CD14-positive monocyte (primary cell): ENCODE measurements around the gene ANKRD55. TPM values are rescaled to one million over a fixed set of nuclear protein-coding genes. Genes with fewer than 3 reads are reported as not detected.

Experiments
- DNase-seq, 3 donors: peaks; one replicate each; pipeline ENCODE4 v3.0.0-alpha.2; 2011 to 2022
- H2AFZ ChIP-seq: 2 replicates; pipeline ENCODE4 v1.6.0; 2012; ENCODE audit warnings: mild to moderate bottlenecking, low read depth, low read length, inconsistent platforms; ENCODE audit not compliant: insufficient read depth, poor library complexity, severe bottlenecking
- H3K27ac ChIP-seq, 2 donors: 1 replicate in 1 of 2; 2 replicates in 1 of 2; pipeline ENCODE4 v1.5.1; 2012 to 2013; ENCODE audit warnings: low read length in 2 of 2, control low read depth in 1 of 2, inconsistent platforms in 1 of 2, low read depth in 1 of 2, mild to moderate bottlenecking in 1 of 2
- H3K27me3 ChIP-seq, 2 donors: one replicate each; pipeline versions ENCODE4 v1.6.0 to v1.6.1; 2011 to 2013; ENCODE audit warnings: low read length in 2 of 2; ENCODE audit not compliant: control insufficient read depth in 2 of 2, insufficient read depth in 2 of 2
- H3K36me3 ChIP-seq, 2 donors: replicated peaks in 1 of 2; 1 replicate in 1 of 2; 2 replicates in 1 of 2; pipeline versions ENCODE4 v1.5.1 to v1.6.1; 2012 to 2013; ENCODE audit warnings: low read length in 2 of 2, control low read depth in 1 of 2, inconsistent platforms in 1 of 2, mild to moderate bottlenecking in 1 of 2; ENCODE audit not compliant: insufficient read depth in 2 of 2, control insufficient read depth in 1 of 2
- H3K4me1 ChIP-seq, 2 donors: 1 replicate in 1 of 2; 2 replicates in 1 of 2; pipeline versions ENCODE4 v1.5.1 to v1.6.1; 2012 to 2013; ENCODE audit warnings: low read length in 2 of 2, control low read depth in 1 of 2, inconsistent platforms in 1 of 2, mild to moderate bottlenecking in 1 of 2, moderate library complexity in 1 of 2; ENCODE audit not compliant: insufficient read depth in 2 of 2, control insufficient read depth in 1 of 2
- H3K4me2 ChIP-seq: replicated peaks from 2 replicates; pipeline ENCODE3; 2012; ENCODE audit warnings: low read length, moderate library complexity, mild to moderate bottlenecking; ENCODE audit not compliant: poor library complexity, severe bottlenecking; ENCODE audit errors: extremely low read depth
- H3K4me3 ChIP-seq, 3 experiments: fragments of 200-600 bp in 1 of 3; sonication (generic) in 1 of 3; replicated peaks in 1 of 3; 1 replicate in 2 of 3; 2 replicates in 1 of 3; pipeline ENCODE4 v1.5.1; 2011 to 2013; ENCODE audit warnings: low read length in 3 of 3, mild to moderate bottlenecking in 3 of 3, control low read depth in 2 of 3, low read depth in 2 of 3, inconsistent platforms in 1 of 3, moderate library complexity in 1 of 3
- H3K79me2 ChIP-seq: 2 replicates; pipeline ENCODE4 v1.6.0; 2012; ENCODE audit warnings: mild to moderate bottlenecking, control low read depth, inconsistent platforms, low read length, moderate library complexity; ENCODE audit not compliant: insufficient read depth
- H3K9ac ChIP-seq: 2 replicates; pipeline ENCODE4 v1.6.0; 2017; ENCODE audit warnings: low read length, mild to moderate bottlenecking; ENCODE audit not compliant: insufficient read depth, poor library complexity, severe bottlenecking
- H3K9me3 ChIP-seq, 2 donors: replicated peaks in 1 of 2; 1 replicate in 1 of 2; 2 replicates in 1 of 2; pipeline versions ENCODE4 v1.5.1 to v1.6.1; 2012 to 2013; ENCODE audit warnings: low read length in 2 of 2, control low read depth in 1 of 2; ENCODE audit not compliant: control insufficient read depth in 1 of 2, insufficient read depth in 1 of 2
- H4K20me1 ChIP-seq: 2 replicates; pipeline ENCODE4 v1.6.0; 2012; ENCODE audit warnings: mild to moderate bottlenecking, low read length, control low read depth, moderate library complexity; ENCODE audit not compliant: insufficient read depth
- H3K27ac Mint-ChIP-seq, 7 donors: one replicate each; pipeline ENCODE4 v1.8.0; 2020; ENCODE audit warnings: mild to moderate bottlenecking in 7 of 7, mixed read lengths in 7 of 7, moderate library complexity in 6 of 7, inconsistent platforms in 2 of 7
- H3K27me3 Mint-ChIP-seq, 3 donors: one replicate each; pipeline ENCODE4 v1.8.0; 2021 to 2022; ENCODE audit warnings: low read depth in 3 of 3, mild to moderate bottlenecking in 3 of 3, mixed read lengths in 3 of 3, moderate library complexity in 3 of 3, inconsistent platforms in 1 of 3
- H3K36me3 Mint-ChIP-seq, 2 donors: one replicate each; pipeline ENCODE4 v1.8.0; 2020; ENCODE audit warnings: mixed read lengths in 2 of 2, inconsistent platforms in 1 of 2, mild to moderate bottlenecking in 1 of 2
- H3K4me1 Mint-ChIP-seq: one replicate; pipeline ENCODE4 v1.8.0; 2020; ENCODE audit warnings: mild to moderate bottlenecking, mixed read lengths
- H3K4me3 Mint-ChIP-seq, 2 donors: one replicate each; pipeline ENCODE4 v1.8.0; 2020; ENCODE audit warnings: mild to moderate bottlenecking in 2 of 2, mixed read lengths in 2 of 2, moderate library complexity in 1 of 2
- H3K9me3 Mint-ChIP-seq, 7 donors: one replicate each; pipeline ENCODE4 v1.8.0; 2020 to 2022; ENCODE audit warnings: mixed read lengths in 7 of 7, mild to moderate bottlenecking in 6 of 7, moderate library complexity in 6 of 7, inconsistent platforms in 2 of 7
- CTCF ChIP-seq: fragments of 200-600 bp; IDR thresholded peaks from one replicate; pipeline ENCODE4 v1.8.0; 2022; ENCODE audit warnings: antibody characterized with exemption, mild to moderate bottlenecking
- WGBS: methylation state at CpG from one replicate; pipeline ENCODE4 v1.1.5; 2013; ENCODE audit warnings: missing lambda C conversion rate; ENCODE audit not compliant: insufficient coverage; 5-methylcytosine and 5-hydroxymethylcytosine counted together
- intact Hi-C, 2 donors: fragments of 100-400 bp; cut with micrococcal nuclease; formaldehyde crosslinking; loops; one replicate each; pipeline versions ENCODE4 v1.15.0 to v1.15.1; 2023
- polyA plus RNA-seq, 3 donors: library from polyadenylated mRNA; depleted of rRNA in 1 of 3; unstranded in 2 of 3; stranded (reverse) in 1 of 3; fragments of 300-500 nt in 2 of 3; fragments of >200 nt in 1 of 3; fragmentation: Illumina TruSeq in 2 of 3; gene quantifications; 1 replicate in 2 of 3; 2 replicates in 1 of 3; pipeline ENCODE4 v1.2.3, GENCODE V29; 2012 to 2021

The ANKRD55 gene
- polyA plus RNA-seq, 3 donors: 0.20 to 0.55 (median 0.28) TPM

- intact Hi-C loops: no loop called here
- no peak overlapping the region for H3K4me3 Mint-ChIP-seq
Observed at GRCh38 chr5:56251918-56252553, 18.9 kb upstream of the ANKRD55 start.

GRCh38 chr5:56251440-56251839, 18.3 kb upstream of the ANKRD55 start:
- no peaks in the 10 kb centered on the region for H3K79me2 ChIP-seq
- Mint-ChIP-seq H3K4me3 (no peak overlapping the region), H3K4me1 (peaks cover 17% of the 10 kb centered on the region), H3K27ac (no peak overlapping the region), H3K9me3 (peaks cover 4 to 12% (median 8%) of the 10 kb centered on the region in 7 donors), H3K36me3 (no peaks in the 10 kb centered on the region), H3K27me3 (no peaks in the 10 kb centered on the region)
- no peak overlapping the region for H2AFZ ChIP-seq
- TF ChIP-seq CTCF: no peak
- no peaks in the 10 kb centered on the region for H4K20me1 ChIP-seq
- H3K36me3 ChIP-seq: no peaks in the 10 kb centered on the region
- H3K4me1 ChIP-seq: peaks cover 7 to 8% of the 10 kb centered on the region in 2 donors
- peaks cover 8 to 11% of the 10 kb centered on the region in 2 donors for H3K9me3 ChIP-seq
- intact Hi-C loops: no loop called here
- H3K27me3 ChIP-seq: no peaks in the 10 kb centered on the region
- H3K4me2 ChIP-seq: no peak overlapping the region
- H3K9ac ChIP-seq: no peak overlapping the region
- DNase-seq: no peak
- H3K4me3 ChIP-seq: no peak overlapping the region
- no peak overlapping the region for H3K27ac ChIP-seq

More at GRCh38 chr5:56251918-56252553, 18.9 kb upstream of the ANKRD55 start:
- Histone ChIP-seq H3K36me3 (no peaks in the 10 kb centered on the region), H3K79me2 (no peaks in the 10 kb centered on the region), H4K20me1 (no peaks in the 10 kb centered on the region), H3K4me2 (no peak overlapping the region), H3K27me3 (no peaks in the 10 kb centered on the region), H2AFZ (no peak overlapping the region), H3K9me3 (peaks cover 8 to 11% of the 10 kb centered on the region in 2 donors), H3K4me3 (no peak overlapping the region), H3K9ac (no peak overlapping the region), H3K4me1 (peaks cover 7 to 8% of the 10 kb centered on the region in 2 donors), H3K27ac (no peak overlapping the region)
- Mint-ChIP-seq H3K27ac (peak overlapping the region in 2 of 7 donors; percentile 5 to 7), H3K9me3 (peaks cover 4 to 12% (median 8%) of the 10 kb centered on the region in 7 donors), H3K4me1 (peaks cover 17% of the 10 kb centered on the region), H3K27me3 (no peaks in the 10 kb centered on the region), H3K36me3 (no peaks in the 10 kb centered on the region)
- DNase-seq: no peak
- no peak for TF ChIP-seq CTCF
- WGBS: 10% methylated on average over 2 of the region's 4 CpGs
